WTC11 (cell line): ENCODE results near the gene CD28.
"Not testable (repeated sequence)": the region's sequence is repeated elsewhere in the genome, so short reads cannot be mapped to it uniquely, and the experiment has no call there.

Experiments used
- ATF2 ChIP-seq: sonication (generic); formaldehyde crosslinking; IDR thresholded peaks from 2 replicates; pipeline ENCODE4 v1.8.1; 2022; ENCODE audit warnings: low read depth, missing genetic modification reagents, borderline replicate concordance
- IRF1 ChIP-seq: sonication (generic); formaldehyde crosslinking; IDR thresholded peaks from 2 replicates; pipeline ENCODE4 v1.8.0; 2023; ENCODE audit warnings: missing genetic modification reagents
- MYBL2 ChIP-seq: sonication (generic); formaldehyde crosslinking; IDR thresholded peaks from 2 replicates; pipeline ENCODE4 v1.8.1; 2023; ENCODE audit warnings: mild to moderate bottlenecking, moderate library complexity, missing genetic modification reagents
- NR3C1 ChIP-seq: sonication (generic); formaldehyde crosslinking; conservative IDR thresholded peaks from 2 replicates; pipeline ENCODE4 v1.8.1; 2023; ENCODE audit warnings: low read depth, mild to moderate bottlenecking, missing genetic modification reagents
- SP1 ChIP-seq: sonication (generic); formaldehyde crosslinking; conservative IDR thresholded peaks from 2 replicates; pipeline ENCODE4 v1.8.1; 2022; ENCODE audit warnings: missing genetic modification reagents
- TEAD1 ChIP-seq: sonication (generic); formaldehyde crosslinking; IDR thresholded peaks from 2 replicates; pipeline ENCODE4 v1.8.0; 2022; ENCODE audit warnings: mild to moderate bottlenecking, missing genetic modification reagents
- USF2 ChIP-seq: sonication (generic); formaldehyde crosslinking; IDR thresholded peaks from 2 replicates; pipeline ENCODE4 v1.8.1; 2023; ENCODE audit warnings: mild to moderate bottlenecking, missing genetic modification reagents, moderate library complexity
- ZNF232 ChIP-seq: sonication (generic); formaldehyde crosslinking; IDR thresholded peaks from 2 replicates; pipeline ENCODE4 v1.8.0; 2022; ENCODE audit warnings: mild to moderate bottlenecking, missing genetic modification reagents
- TF ChIP-seq, protein P1 (sequence below): fragments of 200-600 bp; IDR thresholded peaks from 2 replicates; pipeline ENCODE4 v1.8.0; 2022; ENCODE audit warnings: antibody characterized with exemption
- TF ChIP-seq, protein P2 (sequence below): sonication (generic); formaldehyde crosslinking; IDR thresholded peaks from 2 replicates; pipeline ENCODE4 v1.8.1; 2022; ENCODE audit warnings: low read depth, mild to moderate bottlenecking, moderate library complexity, missing genetic modification reagents, borderline replicate concordance

- TF ChIP-seq, protein P1, sequence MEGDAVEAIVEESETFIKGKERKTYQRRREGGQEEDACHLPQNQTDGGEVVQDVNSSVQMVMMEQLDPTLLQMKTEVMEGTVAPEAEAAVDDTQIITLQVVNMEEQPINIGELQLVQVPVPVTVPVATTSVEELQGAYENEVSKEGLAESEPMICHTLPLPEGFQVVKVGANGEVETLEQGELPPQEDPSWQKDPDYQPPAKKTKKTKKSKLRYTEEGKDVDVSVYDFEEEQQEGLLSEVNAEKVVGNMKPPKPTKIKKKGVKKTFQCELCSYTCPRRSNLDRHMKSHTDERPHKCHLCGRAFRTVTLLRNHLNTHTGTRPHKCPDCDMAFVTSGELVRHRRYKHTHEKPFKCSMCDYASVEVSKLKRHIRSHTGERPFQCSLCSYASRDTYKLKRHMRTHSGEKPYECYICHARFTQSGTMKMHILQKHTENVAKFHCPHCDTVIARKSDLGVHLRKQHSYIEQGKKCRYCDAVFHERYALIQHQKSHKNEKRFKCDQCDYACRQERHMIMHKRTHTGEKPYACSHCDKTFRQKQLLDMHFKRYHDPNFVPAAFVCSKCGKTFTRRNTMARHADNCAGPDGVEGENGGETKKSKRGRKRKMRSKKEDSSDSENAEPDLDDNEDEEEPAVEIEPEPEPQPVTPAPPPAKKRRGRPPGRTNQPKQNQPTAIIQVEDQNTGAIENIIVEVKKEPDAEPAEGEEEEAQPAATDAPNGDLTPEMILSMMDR: not testable (repeated sequence)
- TF ChIP-seq USF2 (CRISPR knock-in tag); TEAD1; ATF2; IRF1 (CRISPR knock-in tag); ZNF232 (CRISPR knock-in tag); MYBL2 (CRISPR knock-in tag); SP1 (CRISPR knock-in tag); NR3C1 (CRISPR knock-in tag): not testable (repeated sequence)
- TF ChIP-seq, protein P2, sequence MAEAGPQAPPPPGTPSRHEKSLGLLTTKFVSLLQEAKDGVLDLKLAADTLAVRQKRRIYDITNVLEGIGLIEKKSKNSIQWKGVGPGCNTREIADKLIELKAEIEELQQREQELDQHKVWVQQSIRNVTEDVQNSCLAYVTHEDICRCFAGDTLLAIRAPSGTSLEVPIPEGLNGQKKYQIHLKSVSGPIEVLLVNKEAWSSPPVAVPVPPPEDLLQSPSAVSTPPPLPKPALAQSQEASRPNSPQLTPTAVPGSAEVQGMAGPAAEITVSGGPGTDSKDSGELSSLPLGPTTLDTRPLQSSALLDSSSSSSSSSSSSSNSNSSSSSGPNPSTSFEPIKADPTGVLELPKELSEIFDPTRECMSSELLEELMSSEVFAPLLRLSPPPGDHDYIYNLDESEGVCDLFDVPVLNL (CRISPR knock-in tag): not testable (repeated sequence)
These were observed 8.0 kb upstream of the CD28 start for GRCh38 chr2:203698410-203698809.
